ENCODE measurements around the gene ZIC1.

Gene ZIC1

DNA sequence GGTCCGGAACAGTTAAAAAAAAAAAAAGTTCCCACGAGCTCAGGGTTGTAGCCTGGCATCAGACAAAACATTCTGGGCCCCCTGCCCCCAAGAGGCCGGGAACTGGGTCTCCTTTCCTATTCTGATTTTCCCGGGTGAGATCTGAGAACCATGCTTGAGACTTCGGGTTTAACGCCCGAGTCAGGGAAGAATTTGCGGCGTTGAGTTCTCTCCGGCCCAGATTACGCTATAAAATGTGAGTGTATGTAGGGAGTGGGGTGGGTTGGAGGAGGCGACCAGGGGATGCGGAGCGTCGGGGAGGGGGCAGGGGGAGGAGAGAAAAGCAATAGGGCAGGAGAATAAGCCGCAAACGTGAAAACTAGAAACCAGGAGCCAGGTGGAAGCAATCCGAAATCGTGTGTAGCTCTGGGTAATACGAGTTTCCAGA is 2.7 kb downstream of the ZIC1 start:
- no peak for DNase-seq

GRCh38 chr3:147412261-147412916 is 3.2 kb downstream of the ZIC1 start:
- DNase-seq = no peak

GRCh38 chr3:147412917-147413685 is 3.9 kb downstream of the ZIC1 start:
- DNase-seq = no peak

GRCh38 chr3:147413686-147414389 is 4.7 kb downstream of the ZIC1 start:
- DNase-seq = no peak

GRCh38 chr3:147414390-147415138 is 5.4 kb downstream of the ZIC1 start:
- no peak for DNase-seq

- no peak for DNase-seq
Measured at GRCh38 chr3:147415286-147415685, 6.1 kb downstream of the ZIC1 start.

- DNase-seq = no peak
Measured at GRCh38 chr3:147415874-147416273, 6.7 kb downstream of the ZIC1 start.

DNA sequence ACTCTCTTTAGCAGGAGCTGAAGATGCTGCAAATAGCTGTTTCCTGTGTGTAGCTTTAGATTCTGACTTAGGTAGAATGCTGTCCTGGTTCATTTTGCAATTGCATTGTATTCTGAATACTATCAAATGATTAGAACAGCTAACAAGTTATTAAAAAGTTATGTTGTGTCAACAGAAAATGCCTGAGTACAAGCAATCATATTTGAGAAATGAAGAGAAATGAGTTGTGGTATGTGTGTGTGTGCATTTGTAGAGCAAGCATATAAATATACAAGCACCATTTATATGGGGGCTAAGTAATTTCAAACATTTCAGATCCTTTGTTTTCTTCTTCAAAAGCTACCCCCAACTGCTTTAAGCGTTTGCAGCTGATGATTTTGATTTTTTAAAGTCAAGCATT is 7.8 kb downstream of the ZIC1 start:
- no peak for DNase-seq

DNA sequence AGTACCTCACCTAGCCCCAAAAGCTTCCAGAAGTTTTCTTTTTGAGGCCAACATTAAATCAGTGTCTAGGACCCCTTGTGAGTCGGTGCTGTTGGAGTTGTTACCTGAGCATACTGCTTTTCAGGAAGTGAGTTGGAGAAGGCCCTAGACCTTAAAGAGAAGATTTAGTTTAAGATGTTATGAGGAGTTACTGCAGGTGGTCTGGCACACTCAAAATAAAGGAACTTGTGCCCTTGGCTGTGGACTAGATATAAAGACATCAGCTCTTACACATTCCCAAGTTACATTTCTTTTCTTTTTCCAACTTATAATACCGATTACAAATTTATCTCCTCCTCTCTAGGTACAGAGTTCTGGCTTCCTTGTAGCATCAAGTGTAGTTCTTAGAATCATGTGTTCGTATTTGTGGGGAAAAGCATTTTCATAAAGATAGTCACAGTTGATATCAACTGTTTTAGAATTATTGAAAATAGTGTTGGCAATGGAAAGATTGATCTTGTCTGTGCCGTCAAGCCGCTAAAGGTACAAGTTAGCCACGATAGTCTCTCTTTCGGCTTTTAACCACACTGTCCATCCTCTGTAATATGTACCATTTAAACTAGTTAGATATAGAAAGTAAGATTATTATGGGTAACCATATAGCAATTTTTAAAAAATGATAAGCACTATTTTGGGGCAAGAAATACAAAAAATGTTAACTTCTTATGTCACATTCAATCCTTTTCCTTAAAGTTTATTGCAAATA is 8.6 kb downstream of the ZIC1 start:
- DNase-seq = no peak

- DNase-seq = no peak
Measured at GRCh38 chr3:147418371-147418781, 9.2 kb downstream of the ZIC1 start.

GRCh38 chr3:147418808-147419701 is 9.9 kb downstream of the ZIC1 start:
- no peak for DNase-seq

GRCh38 chr3:147419781-147420224 is 10.6 kb downstream of the ZIC1 start:
- no peak for DNase-seq

GRCh38 chr3:147420353-147421183 is 11.4 kb downstream of the ZIC1 start:
- no peak for DNase-seq

GRCh38 chr3:147421184-147421912 is 12.2 kb downstream of the ZIC1 start:
- DNase-seq = no peak

- no peak for DNase-seq
Measured at GRCh38 chr3:147422196-147422595, 13.0 kb downstream of the ZIC1 start.

GRCh38 chr3:147422601-147423536 is 13.7 kb downstream of the ZIC1 start:
- no peak for DNase-seq

DNA sequence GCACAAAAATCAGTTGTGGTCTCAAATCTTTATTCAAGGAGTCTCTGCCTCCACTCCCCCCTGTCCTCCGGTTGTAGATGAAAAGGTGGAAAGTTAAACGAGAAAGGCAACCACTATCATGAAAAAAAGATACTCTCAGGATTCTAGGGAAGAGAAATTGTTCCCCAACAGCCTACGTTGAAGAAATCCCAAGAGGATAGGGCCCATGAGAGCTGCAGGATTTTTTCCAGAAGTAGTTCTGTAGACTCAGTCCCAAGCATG is 14.3 kb downstream of the ZIC1 start:
- no peak for DNase-seq

DNA sequence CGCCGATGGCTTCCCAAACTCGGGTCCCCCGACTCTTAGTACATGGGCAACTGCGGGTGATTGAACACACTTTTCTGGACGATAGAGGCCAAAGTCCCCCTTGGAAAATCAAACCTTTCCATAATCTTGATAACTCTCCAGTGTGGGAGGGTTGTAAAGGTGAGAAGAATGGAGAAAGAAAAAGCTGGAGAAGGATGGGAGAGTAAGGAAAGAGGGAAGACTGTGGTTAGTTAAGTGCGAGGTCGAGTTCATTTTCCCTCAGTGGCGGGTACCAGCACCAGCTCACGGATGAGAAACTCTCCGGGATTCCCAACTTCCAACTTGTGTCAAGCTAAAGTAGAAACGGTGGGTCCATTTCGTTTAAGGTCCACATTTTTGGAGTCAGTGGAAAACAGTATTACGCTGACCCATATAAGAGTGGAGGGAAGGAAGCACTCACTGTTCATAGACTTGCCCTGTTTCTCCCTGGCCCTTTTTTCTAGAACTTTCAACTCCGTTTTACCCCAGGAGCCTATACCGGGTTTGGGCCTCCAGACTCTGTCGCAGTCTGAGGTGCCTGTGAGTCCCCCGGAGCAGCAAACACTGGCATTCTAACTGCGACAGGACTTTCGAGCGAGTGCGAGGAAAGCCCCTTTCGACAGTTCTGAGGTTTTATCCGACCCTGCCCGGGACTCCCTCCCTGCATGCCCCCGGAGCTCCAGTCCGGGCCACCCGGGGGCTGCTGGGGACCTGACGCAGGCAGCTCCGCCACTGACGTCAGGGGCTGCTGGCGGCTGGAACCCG is 14.8 kb downstream of the ZIC1 start:
- DNase-seq = no peak

Measured in stimulated activated CD4-positive, alpha-beta T cell treated with anti-CD3 and anti-CD28 coated beads, Interleukin-1b, Interleukin-23, amount 100 ng/mL, for 48 hours (primary cell).